ENCODE results near the gene GCSAM.

Gene GCSAM

GRCh38 chr3:112132975-112133448 is at the start of gene GCSAM:
Gene GCSAM (minus strand): TSS chr3:112133248. CDS start chr3:112133120, 128 bp downstream.
- Mint-ChIP-seq H3K9me3 (no peaks in the 10 kb centered on the region), H3K4me3 (peak within 1 kb of the TSS; percentile 91), H3K36me3 (no peaks in the 10 kb centered on the region), H3K4me1 (peaks cover 96% of the 10 kb centered on the region), H3K27ac (peak within 1 kb of the TSS; percentile 97), H3K27me3 (no peaks in the 10 kb centered on the region)

- Mint-ChIP-seq H3K36me3 (peaks cover 3% of the 10 kb centered on the region), H3K4me3 (no peak overlapping the region), H3K27me3 (peaks cover 2% of the 10 kb centered on the region), H3K9me3 (no peaks in the 10 kb centered on the region), H3K27ac (no peak overlapping the region), H3K4me1 (no peaks in the 10 kb centered on the region)
Measured at GRCh38 chr3:112175646-112176045, 42.6 kb upstream of the GCSAM start.

- peaks cover 3% of the 10 kb centered on the region for H3K36me3 Mint-ChIP-seq
- no peaks in the 10 kb centered on the region for H3K4me1 Mint-ChIP-seq
- no peak overlapping the region for H3K4me3 Mint-ChIP-seq
- H3K27ac Mint-ChIP-seq, result no peak overlapping the region
- peaks cover 2% of the 10 kb centered on the region for H3K27me3 Mint-ChIP-seq
- H3K9me3 Mint-ChIP-seq, result no peaks in the 10 kb centered on the region
Measured at GRCh38 chr3:112175037-112175436, 42.0 kb upstream of the GCSAM start.

- Mint-ChIP-seq H3K27me3 (peaks cover under 1% of the 10 kb centered on the region), H3K27ac (no peak overlapping the region), H3K4me1 (no peaks in the 10 kb centered on the region), H3K9me3 (no peaks in the 10 kb centered on the region), H3K36me3 (no peaks in the 10 kb centered on the region), H3K4me3 (no peak overlapping the region)
Measured at GRCh38 chr3:112171144-112171543, 38.1 kb upstream of the GCSAM start.

GRCh38 chr3:112170046-112170445 is 37.0 kb upstream of the GCSAM start:
- H3K27me3 Mint-ChIP-seq, result no peaks in the 10 kb centered on the region
- H3K9me3 Mint-ChIP-seq, result no peaks in the 10 kb centered on the region
- H3K36me3 Mint-ChIP-seq, result no peaks in the 10 kb centered on the region
- H3K27ac Mint-ChIP-seq, result no peak overlapping the region
- no peak overlapping the region for H3K4me3 Mint-ChIP-seq
- H3K4me1 Mint-ChIP-seq, result no peaks in the 10 kb centered on the region

- Mint-ChIP-seq H3K27ac (no peak overlapping the region), H3K4me3 (no peak overlapping the region), H3K27me3 (no peaks in the 10 kb centered on the region), H3K36me3 (no peaks in the 10 kb centered on the region), H3K4me1 (no peaks in the 10 kb centered on the region), H3K9me3 (no peaks in the 10 kb centered on the region)
Measured at GRCh38 chr3:112167758-112168157, 34.7 kb upstream of the GCSAM start.

- Mint-ChIP-seq H3K27me3 (no peaks in the 10 kb centered on the region), H3K27ac (no peak overlapping the region), H3K9me3 (peaks cover 17% of the 10 kb centered on the region), H3K4me3 (no peak overlapping the region), H3K36me3 (peaks cover 12% of the 10 kb centered on the region), H3K4me1 (no peaks in the 10 kb centered on the region)
Measured at GRCh38 chr3:112149136-112149535, 16.1 kb upstream of the GCSAM start.

- peak overlapping the region; percentile 53 for H3K4me3 Mint-ChIP-seq
- H3K9me3 Mint-ChIP-seq, result peaks cover 17% of the 10 kb centered on the region
- H3K36me3 Mint-ChIP-seq, result peaks cover 10% of the 10 kb centered on the region
- no peaks in the 10 kb centered on the region for H3K27me3 Mint-ChIP-seq
- H3K4me1 Mint-ChIP-seq, result peaks cover 13% of the 10 kb centered on the region
- peak overlapping the region; percentile 36 for H3K27ac Mint-ChIP-seq
Measured at GRCh38 chr3:112143689-112144088, 10.6 kb upstream of the GCSAM start.

GRCh38 chr3:112143251-112143650 is 10.2 kb upstream of the GCSAM start:
- H3K27ac Mint-ChIP-seq, result peak overlapping the region; percentile 36
- H3K4me3 Mint-ChIP-seq, result no peak overlapping the region
- peaks cover 13% of the 10 kb centered on the region for H3K4me1 Mint-ChIP-seq
- H3K9me3 Mint-ChIP-seq, result peaks cover 17% of the 10 kb centered on the region
- peaks cover 10% of the 10 kb centered on the region for H3K36me3 Mint-ChIP-seq
- H3K27me3 Mint-ChIP-seq, result no peaks in the 10 kb centered on the region

GRCh38 chr3:112141293-112141692 is 8.2 kb upstream of the GCSAM start:
- Mint-ChIP-seq H3K9me3 (peaks cover under 1% of the 10 kb centered on the region), H3K4me1 (peaks cover 32% of the 10 kb centered on the region), H3K36me3 (no peaks in the 10 kb centered on the region), H3K27ac (no peak overlapping the region), H3K4me3 (no peak overlapping the region), H3K27me3 (no peaks in the 10 kb centered on the region)

- no peaks in the 10 kb centered on the region for H3K27me3 Mint-ChIP-seq
- no peaks in the 10 kb centered on the region for H3K9me3 Mint-ChIP-seq
- H3K27ac Mint-ChIP-seq, result no peak overlapping the region
- H3K4me3 Mint-ChIP-seq, result no peak overlapping the region
- peaks cover 39% of the 10 kb centered on the region for H3K4me1 Mint-ChIP-seq
- H3K36me3 Mint-ChIP-seq, result no peaks in the 10 kb centered on the region
Measured at GRCh38 chr3:112140584-112140983, 7.5 kb upstream of the GCSAM start.

- peaks cover 55% of the 10 kb centered on the region for H3K4me1 Mint-ChIP-seq
- H3K4me3 Mint-ChIP-seq, result no peak overlapping the region
- H3K27me3 Mint-ChIP-seq, result no peaks in the 10 kb centered on the region
- no peak overlapping the region for H3K27ac Mint-ChIP-seq
- no peaks in the 10 kb centered on the region for H3K9me3 Mint-ChIP-seq
- H3K36me3 Mint-ChIP-seq, result no peaks in the 10 kb centered on the region
Measured at GRCh38 chr3:112138219-112138969, 5.3 kb upstream of the GCSAM start.

- no peaks in the 10 kb centered on the region for H3K36me3 Mint-ChIP-seq
- peaks cover 58% of the 10 kb centered on the region for H3K4me1 Mint-ChIP-seq
- no peaks in the 10 kb centered on the region for H3K9me3 Mint-ChIP-seq
- H3K27ac Mint-ChIP-seq, result no peak overlapping the region
- no peaks in the 10 kb centered on the region for H3K27me3 Mint-ChIP-seq
- H3K4me3 Mint-ChIP-seq, result no peak overlapping the region
Measured at GRCh38 chr3:112137781-112138180, 4.7 kb upstream of the GCSAM start.

- peak overlapping the region; percentile 47 for H3K27ac Mint-ChIP-seq
- no peaks in the 10 kb centered on the region for H3K9me3 Mint-ChIP-seq
- H3K4me3 Mint-ChIP-seq, result no peak overlapping the region
- H3K36me3 Mint-ChIP-seq, result no peaks in the 10 kb centered on the region
- H3K27me3 Mint-ChIP-seq, result no peaks in the 10 kb centered on the region
- peaks cover 65% of the 10 kb centered on the region for H3K4me1 Mint-ChIP-seq
Measured at GRCh38 chr3:112136959-112137693, 4.1 kb upstream of the GCSAM start.

- no peaks in the 10 kb centered on the region for H3K36me3 Mint-ChIP-seq
- no peak overlapping the region for H3K4me3 Mint-ChIP-seq
- no peaks in the 10 kb centered on the region for H3K9me3 Mint-ChIP-seq
- no peak overlapping the region for H3K27ac Mint-ChIP-seq
- no peaks in the 10 kb centered on the region for H3K27me3 Mint-ChIP-seq
- peaks cover 71% of the 10 kb centered on the region for H3K4me1 Mint-ChIP-seq
Measured at GRCh38 chr3:112136046-112136445, 3.0 kb upstream of the GCSAM start.

Data from activated naive CD4-positive, alpha-beta T cell treated with anti-CD3 and anti-CD28 coated beads, Interleukin-2, amount 50 U/mL, for 24 hours (primary cell).